H1 (cell line): ENCODE results near the gene KCNQ1. TPM values are rescaled to one million over a fixed set of nuclear protein-coding genes. Genes with fewer than 3 reads are reported as not detected.
A peak's percentile ranks its signal among the peaks of the same experiment; 100 is the strongest.

Experiments used
- CTCF ChIA-PET: fragments of 300-600 bp; sonication (Branson Sonifier 250); formaldehyde crosslinking; loops from one replicate; lab custom pipeline; 2021; ENCODE audit not compliant: partially characterized antibody; lab: Charles Lee
- POLR2A ChIA-PET: fragments of 300-600 bp; sonication (Branson Sonifier 250); formaldehyde crosslinking; loops from one replicate; lab custom pipeline; 2021; ENCODE audit warnings: inconsistent platforms; ENCODE audit not compliant: partially characterized antibody; lab: Charles Lee
- DNase-seq, 2 experiments: peaks; one replicate each; pipeline versions ENCODE4 v3.0.0 to v3.0.0-alpha.2; 2010 to 2022; ENCODE audit warnings: low spot score in 2 of 2, low read depth in 1 of 2, mixed read lengths in 1 of 2
- FAIRE-seq: peaks from 2 replicates; lab custom pipeline; 2011; peaks lifted over from hg19 to GRCh38; lab: Jason Lieb, UNC
- H2AFZ ChIP-seq: 2 replicates; pipeline ENCODE4 v1.8.1; 2012; ENCODE audit warnings: low read length, inconsistent platforms
- H2AK5ac ChIP-seq: 2 replicates; pipeline ENCODE4 v1.6.1; 2013; ENCODE audit warnings: low read depth, low read length
- H2BK120ac ChIP-seq: replicated peaks from 2 replicates; pipeline ENCODE3; 2013; ENCODE audit warnings: low read depth, low read length, inconsistent platforms
- H2BK12ac ChIP-seq: 2 replicates; pipeline ENCODE4 v1.6.1; 2013; ENCODE audit warnings: low read depth, low read length
- H2BK15ac ChIP-seq: 2 replicates; pipeline ENCODE4 v1.6.1; 2013; ENCODE audit warnings: low read length
- H2BK20ac ChIP-seq: 2 replicates; pipeline ENCODE4 v1.6.1; 2013; ENCODE audit warnings: low read length
- H2BK5ac ChIP-seq: 2 replicates; pipeline ENCODE4 v1.6.1; 2013; ENCODE audit warnings: low read depth, low read length
- H3K14ac ChIP-seq: 2 replicates; pipeline ENCODE4 v1.6.1; 2013; ENCODE audit warnings: inconsistent platforms; ENCODE audit not compliant: insufficient read length
- H3K18ac ChIP-seq: 2 replicates; pipeline ENCODE4 v1.6.1; 2013; ENCODE audit warnings: low read length; ENCODE audit errors: extremely low read depth
- H3K23ac ChIP-seq: 2 replicates; pipeline ENCODE4 v1.6.1; 2013; ENCODE audit warnings: inconsistent platforms; ENCODE audit not compliant: insufficient read length
- H3K23me2 ChIP-seq: 2 replicates; pipeline ENCODE4 v1.6.1; 2013; ENCODE audit warnings: low read depth, low read length
- H3K27ac ChIP-seq: 2 replicates; pipeline ENCODE4 v1.6.1; 2011; ENCODE audit warnings: low read depth, low read length, inconsistent platforms
- H3K27me3 ChIP-seq, 4 experiments: replicated peaks in 1 of 4; 1 replicate in 1 of 4; 2 replicates in 3 of 4; pipeline versions ENCODE4 v1.6.1 to v1.8.1; 2011 to 2013; ENCODE audit warnings: low read length in 3 of 4, mild to moderate bottlenecking in 3 of 4, inconsistent platforms in 2 of 4, mixed read lengths in 2 of 4, moderate library complexity in 1 of 4; ENCODE audit not compliant: control insufficient read depth in 3 of 4, insufficient read depth in 3 of 4; ENCODE audit errors: extremely low read depth in 1 of 4
- H3K36me3 ChIP-seq, 4 experiments: 2 replicates each; pipeline versions ENCODE4 v1.6.1 to v1.8.1; 2011 to 2013; ENCODE audit warnings: mild to moderate bottlenecking in 4 of 4, low read length in 3 of 4, moderate library complexity in 2 of 4, control low read depth in 1 of 4, inconsistent platforms in 1 of 4; ENCODE audit not compliant: insufficient read depth in 4 of 4, control insufficient read depth in 2 of 4
- H3K4ac ChIP-seq: replicated peaks from 2 replicates; pipeline ENCODE3; 2013; ENCODE audit warnings: low read length, low read depth, mixed read lengths, inconsistent platforms; ENCODE audit not compliant: insufficient read length
- H3K4me1 ChIP-seq, 4 experiments: replicated peaks in 1 of 4; 1 replicate in 1 of 4; 2 replicates in 3 of 4; pipeline versions ENCODE4 v1.6.1 to v1.8.1; 2011 to 2013; ENCODE audit warnings: low read length in 3 of 4, inconsistent platforms in 2 of 4, mixed read lengths in 1 of 4; ENCODE audit not compliant: insufficient read depth in 4 of 4, control insufficient read depth in 3 of 4
- H3K4me2 ChIP-seq, 2 experiments: 2 replicates each; pipeline versions ENCODE4 v1.6.1 to v1.8.1; 2011 to 2013; ENCODE audit warnings: low read depth in 2 of 2, low read length in 2 of 2, control low read depth in 1 of 2, inconsistent platforms in 1 of 2, mild to moderate bottlenecking in 1 of 2; ENCODE audit not compliant: insufficient read depth in 1 of 2
- H3K4me3 ChIP-seq, 4 experiments: fragments of 200-600, 300-600 bp in 1 of 4; sonication (generic), shearing (Covaris generic), sonication (Bioruptor Twin) in 1 of 4; 2 replicates each; pipeline versions ENCODE4 v1.5.1 to v1.8.1; 2011 to 2016; ENCODE audit warnings: low read length in 4 of 4, low read depth in 3 of 4, control low read depth in 2 of 4, inconsistent platforms in 2 of 4, mild to moderate bottlenecking in 2 of 4, mixed read lengths in 1 of 4, moderate library complexity in 1 of 4; ENCODE audit not compliant: insufficient read depth in 2 of 4; ENCODE audit errors: extremely low read depth in 1 of 4
- H3K56ac ChIP-seq: replicated peaks from 2 replicates; pipeline ENCODE3; 2013; ENCODE audit warnings: low read depth, mild to moderate bottlenecking, mixed read lengths, low read length, inconsistent platforms; ENCODE audit not compliant: insufficient read length
- H3K79me1 ChIP-seq: 2 replicates; pipeline ENCODE4 v1.6.1; 2013; ENCODE audit warnings: low read depth, low read length, control low read depth
- H3K79me2 ChIP-seq, 2 experiments: 2 replicates each; pipeline versions ENCODE4 v1.6.1 to v1.8.1; 2012 to 2013; ENCODE audit warnings: low read length in 2 of 2, mild to moderate bottlenecking in 2 of 2, inconsistent platforms in 1 of 2; ENCODE audit not compliant: insufficient read depth in 2 of 2, control insufficient read depth in 1 of 2
- H3K9ac ChIP-seq, 4 experiments: replicated peaks in 1 of 4; 1 replicate in 1 of 4; 2 replicates in 3 of 4; pipeline versions ENCODE4 v1.6.1 to v1.8.1; 2011 to 2013; ENCODE audit warnings: low read depth in 3 of 4, low read length in 3 of 4, control low read depth in 2 of 4, mild to moderate bottlenecking in 2 of 4, moderate library complexity in 2 of 4, inconsistent platforms in 1 of 4; ENCODE audit errors: extremely low read depth in 1 of 4
- H3K9me3 ChIP-seq, 2 experiments: 2 replicates each; pipeline versions ENCODE4 v1.6.1 to v1.8.1; 2012 to 2013; ENCODE audit warnings: mild to moderate bottlenecking in 2 of 2, moderate library complexity in 2 of 2, control low read depth in 1 of 2, inconsistent platforms in 1 of 2, low read depth in 1 of 2, low read length in 1 of 2, mixed read lengths in 1 of 2; ENCODE audit not compliant: insufficient read depth in 2 of 2
- H4K20me1 ChIP-seq, 2 experiments: replicated peaks in 1 of 2; 2 replicates each; pipeline versions ENCODE3 to v1.8.1; 2011 to 2013; ENCODE audit warnings: inconsistent platforms in 2 of 2, low read length in 2 of 2, mild to moderate bottlenecking in 1 of 2; ENCODE audit not compliant: insufficient read depth in 2 of 2, control insufficient read depth in 1 of 2
- H4K5ac ChIP-seq: 2 replicates; pipeline ENCODE4 v1.6.1; 2013; ENCODE audit warnings: low read length, low read depth, mixed read lengths, inconsistent platforms; ENCODE audit not compliant: insufficient read length
- H4K8ac ChIP-seq: 2 replicates; pipeline ENCODE4 v1.8.0; 2013; ENCODE audit warnings: mild to moderate bottlenecking, moderate library complexity, low read length, inconsistent platforms; ENCODE audit not compliant: insufficient read depth; ENCODE audit errors: extremely low read depth
- H4K91ac ChIP-seq: replicated peaks from 2 replicates; pipeline ENCODE3; 2013; ENCODE audit warnings: low read length, mixed read lengths, inconsistent platforms; ENCODE audit not compliant: insufficient read length
- JUN ChIP-seq: IDR thresholded peaks from 2 replicates; pipeline ENCODE4 v1.6.1; 2011; ENCODE audit warnings: low read depth, mild to moderate bottlenecking, improper control_type of control experiment, low read length
- KDM1A ChIP-seq: fragments of 200-600, 300-600 bp; sonication (generic); IDR thresholded peaks from 2 replicates; pipeline ENCODE4 v1.7.1; 2016; ENCODE audit warnings: mild to moderate bottlenecking, low read length, borderline replicate concordance
- PHF8 ChIP-seq: fragments of 200-600 bp; sonication (generic); conservative IDR thresholded peaks from 2 replicates; pipeline ENCODE4 v1.7.1; 2012; ENCODE audit warnings: low read depth, mild to moderate bottlenecking, inconsistent platforms, low read length, moderate library complexity
- SIX5 ChIP-seq: IDR thresholded peaks from 2 replicates; pipeline ENCODE4 v1.6.1; 2011; ENCODE audit warnings: mild to moderate bottlenecking, low read depth, low read length
- TAF7 ChIP-seq: optimal IDR thresholded peaks from 2 replicates; pipeline ENCODE3; 2011; ENCODE audit warnings: low read depth, mild to moderate bottlenecking, inconsistent platforms, low read length, moderate library complexity, borderline replicate concordance
- WGBS, 2 experiments: shearing (Covaris generic) in 1 of 2; methylation state at CpG; one replicate each; pipeline versions ENCODE4 v1.1.6 to v1.1.7; 2013 to 2015; ENCODE audit warnings: low lambda C conversion rate in 2 of 2, mixed read lengths in 2 of 2, inconsistent platforms in 1 of 2, low coverage in 1 of 2, missing lambda C conversion rate in 1 of 2; ENCODE audit not compliant: insufficient replicate concordance in 2 of 2, insufficient coverage in 1 of 2, insufficient read length in 1 of 2; ENCODE audit errors: extremely low coverage in 1 of 2, missing lambda C conversion rate in 1 of 2; 5-methylcytosine and 5-hydroxymethylcytosine counted together
- polyA plus RNA-seq, 7 experiments: library from polyadenylated mRNA; depleted of rRNA in 3 of 7; stranded (reverse) in 5 of 7; unstranded in 2 of 7; fragments of >200 nt in 5 of 7; fragments of 200-250 nt in 2 of 7; gene quantifications; 1 replicate in 5 of 7; 2 replicates in 1 of 7; 4 replicates in 1 of 7; pipeline versions ENCODE4 v1.2.1 to v1.2.3, GENCODE V29; 2011 to 2013; ENCODE audit warnings: missing spikeins in 2 of 7, mixed read lengths in 2 of 7
- total RNA-seq: library from RNA; stranded (reverse); fragmentation: NEBNext Ultra II Directional; extraction: Animal tissue kit (Norgen Biotek cat#: 25700); gene quantifications from 2 replicates; pipeline ENCODE4 v1.2.1, GENCODE V29; 2021
- TF ChIP-seq, protein P1 (sequence below): IDR thresholded peaks from 2 replicates; pipeline ENCODE4 v1.6.1; 2011; ENCODE audit warnings: low read length, improper control_type of control experiment
- TF ChIP-seq, protein P2 (sequence below): IDR thresholded peaks from 2 replicates; pipeline ENCODE4 v1.6.1; 2012; ENCODE audit warnings: low read length, inconsistent platforms
- TF ChIP-seq, protein P3 (sequence below): IDR thresholded peaks from 2 replicates; pipeline ENCODE4 v1.6.1; 2011; ENCODE audit warnings: low read depth, mild to moderate bottlenecking, low read length; ENCODE audit not compliant: insufficient read depth

KCNQ1 gene
- total and polyA plus RNA-seq, 2 of the 8 experiments (the other 6 are each of a cell fraction or from before 2014, with no cell fraction given), result 1.9 to 2.0 TPM

GRCh38 chr11:2587132-2587930, 142.5 kb downstream of the KCNQ1 start:
- peaks cover 6% of the 10 kb centered on the region for H3K23me2 ChIP-seq
- no peak overlapping the region for H3K27ac ChIP-seq
- H3K9ac ChIP-seq, result no peak overlapping the region
- no peaks in the 10 kb centered on the region for H3K79me2 ChIP-seq
- H3K4ac ChIP-seq, result no peak overlapping the region
- peaks cover 0 to 21% of the 10 kb centered on the region in 2 experiments for H4K20me1 ChIP-seq
- no peak overlapping the region for H2AK5ac ChIP-seq
- H2BK5ac ChIP-seq, result no peak overlapping the region
- no peak overlapping the region for H3K56ac ChIP-seq
- no peak overlapping the region for H3K14ac ChIP-seq
- H3K27me3 ChIP-seq, result peaks cover 28 to 91% (median 72%) of the 10 kb centered on the region in 4 experiments
- CTCF ChIA-PET, result interaction anchor here (1.1 to 1.4 kb wide), 2 partner anchors 13 to 300 kb away, joined by 3 to 4 read pairs; no protein-coding TSS in a partner anchor
- no peaks in the 10 kb centered on the region for H3K36me3 ChIP-seq
- H4K8ac ChIP-seq, result 0 out of 2 replicates have a peak overlapping the region, but pooled peaks have one; percentile 21
- no peak overlapping the region for H4K5ac ChIP-seq
- no peak overlapping the region for H2BK15ac ChIP-seq
- no peak overlapping the region for H3K4me2 ChIP-seq
- FAIRE-seq (no peak), DNase-seq (no peak)
- H2BK20ac ChIP-seq, result no peak overlapping the region
- no peak overlapping the region for H3K23ac ChIP-seq
- peaks cover 0 to 1% of the 10 kb centered on the region in 2 experiments; a peak in 1 of 4 replicates for H3K9me3 ChIP-seq
- no peak overlapping the region for H3K18ac ChIP-seq
- no peak overlapping the region for H2BK120ac ChIP-seq
- no peaks in the 10 kb centered on the region for H3K79me1 ChIP-seq
- H2AFZ ChIP-seq, result no peak overlapping the region
- POLR2A ChIA-PET, result no interaction called here
- no peak overlapping the region for H2BK12ac ChIP-seq
- no peaks in the 10 kb centered on the region for H3K4me1 ChIP-seq
- WGBS, 2 experiments, result 89% methylated on average over 12 of the region's 20 CpGs; no CpG with 5 or more reads in 1 of the 2 experiments
- no peak overlapping the region for H3K4me3 ChIP-seq
- no peak overlapping the region for H4K91ac ChIP-seq
- TF ChIP-seq, protein P1, sequence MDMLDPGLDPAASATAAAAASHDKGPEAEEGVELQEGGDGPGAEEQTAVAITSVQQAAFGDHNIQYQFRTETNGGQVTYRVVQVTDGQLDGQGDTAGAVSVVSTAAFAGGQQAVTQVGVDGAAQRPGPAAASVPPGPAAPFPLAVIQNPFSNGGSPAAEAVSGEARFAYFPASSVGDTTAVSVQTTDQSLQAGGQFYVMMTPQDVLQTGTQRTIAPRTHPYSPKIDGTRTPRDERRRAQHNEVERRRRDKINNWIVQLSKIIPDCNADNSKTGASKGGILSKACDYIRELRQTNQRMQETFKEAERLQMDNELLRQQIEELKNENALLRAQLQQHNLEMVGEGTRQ, result no peak
- TF ChIP-seq SIX5 (no peak), JUN (no peak), PHF8 (no peak), KDM1A (no peak), TAF7 (no peak)
- TF ChIP-seq, protein P2, sequence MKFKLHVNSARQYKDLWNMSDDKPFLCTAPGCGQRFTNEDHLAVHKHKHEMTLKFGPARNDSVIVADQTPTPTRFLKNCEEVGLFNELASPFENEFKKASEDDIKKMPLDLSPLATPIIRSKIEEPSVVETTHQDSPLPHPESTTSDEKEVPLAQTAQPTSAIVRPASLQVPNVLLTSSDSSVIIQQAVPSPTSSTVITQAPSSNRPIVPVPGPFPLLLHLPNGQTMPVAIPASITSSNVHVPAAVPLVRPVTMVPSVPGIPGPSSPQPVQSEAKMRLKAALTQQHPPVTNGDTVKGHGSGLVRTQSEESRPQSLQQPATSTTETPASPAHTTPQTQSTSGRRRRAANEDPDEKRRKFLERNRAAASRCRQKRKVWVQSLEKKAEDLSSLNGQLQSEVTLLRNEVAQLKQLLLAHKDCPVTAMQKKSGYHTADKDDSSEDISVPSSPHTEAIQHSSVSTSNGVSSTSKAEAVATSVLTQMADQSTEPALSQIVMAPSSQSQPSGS, result no peak
- TF ChIP-seq, protein P3, sequence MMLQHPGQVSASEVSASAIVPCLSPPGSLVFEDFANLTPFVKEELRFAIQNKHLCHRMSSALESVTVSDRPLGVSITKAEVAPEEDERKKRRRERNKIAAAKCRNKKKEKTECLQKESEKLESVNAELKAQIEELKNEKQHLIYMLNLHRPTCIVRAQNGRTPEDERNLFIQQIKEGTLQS, result no peak
